Suppressor macrophage treated with lipopolysaccharide for 1 hour (primary cell): ENCODE data around the gene MRPL4.

Experiments
- DNase-seq, 3 donors: peaks; one replicate each; pipeline ENCODE4 v3.0.0-alpha.2; 2020 to 2022

The MRPL4 gene

GRCh38 chr19:10290357-10290875 lies 38.4 kb downstream of the MRPL4 start:
- DNase-seq = peak; percentile 40 to 54 (median 45)

DNA sequence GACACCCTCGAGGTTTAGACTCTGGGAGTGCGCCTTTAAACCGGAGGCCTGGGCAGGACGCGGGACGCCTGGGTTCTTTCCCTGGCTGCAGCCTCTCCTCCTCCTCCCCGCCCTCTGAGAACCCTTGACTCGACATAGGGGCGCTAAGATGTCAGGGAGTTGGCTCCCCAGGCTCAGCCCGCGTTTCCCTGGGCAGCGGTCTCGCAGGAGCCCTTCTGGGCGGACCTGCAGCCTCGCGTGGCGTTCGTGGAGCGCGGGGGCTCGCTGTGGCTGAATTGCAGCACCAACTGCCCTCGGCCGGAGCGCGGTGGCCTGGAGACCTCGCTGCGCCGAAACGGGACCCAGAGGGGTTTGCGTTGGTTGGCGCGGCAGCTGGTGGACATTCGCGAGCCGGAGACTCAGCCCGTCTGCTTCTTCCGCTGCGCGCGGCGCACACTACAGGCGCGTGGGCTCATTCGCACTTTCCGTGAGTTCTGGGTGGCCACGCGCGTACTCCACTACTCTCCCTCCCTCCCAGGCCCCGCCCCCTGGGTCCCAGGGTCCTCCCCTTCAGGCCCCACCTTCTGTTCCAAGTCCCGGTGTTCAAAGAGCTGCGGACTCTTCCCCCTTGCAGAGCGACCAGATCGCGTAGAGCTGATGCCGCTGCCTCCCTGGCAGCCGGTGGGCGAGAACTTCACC lies 39.0 kb downstream of the MRPL4 start:
- peak; percentile 75 to 89 (median 86) for DNase-seq

DNA sequence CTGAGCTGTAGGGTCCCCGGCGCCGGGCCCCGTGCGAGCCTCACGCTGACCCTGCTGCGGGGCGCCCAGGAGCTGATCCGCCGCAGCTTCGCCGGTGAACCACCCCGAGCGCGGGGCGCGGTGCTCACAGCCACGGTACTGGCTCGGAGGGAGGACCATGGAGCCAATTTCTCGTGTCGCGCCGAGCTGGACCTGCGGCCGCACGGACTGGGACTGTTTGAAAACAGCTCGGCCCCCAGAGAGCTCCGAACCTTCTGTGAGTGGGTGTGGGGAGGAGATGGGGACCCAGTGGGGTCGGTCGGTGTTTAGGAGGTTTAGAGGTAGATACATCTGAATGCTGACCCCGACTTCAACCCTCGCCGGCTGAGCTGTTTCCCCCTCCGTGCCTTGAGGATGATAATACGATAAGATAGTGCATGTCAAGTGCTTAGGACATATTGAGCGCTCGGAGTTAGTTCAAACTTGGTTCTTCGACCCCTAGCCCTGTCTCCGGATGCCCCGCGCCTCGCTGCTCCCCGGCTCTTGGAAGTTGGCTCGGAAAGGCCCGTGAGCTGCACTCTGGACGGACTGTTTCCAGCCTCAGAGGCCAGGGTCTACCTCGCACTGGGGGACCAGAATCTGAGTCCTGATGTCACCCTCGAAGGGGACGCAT lies 39.7 kb downstream of the MRPL4 start:
- DNase-seq = no peak

- peak; percentile 93 to 98 (median 97) for DNase-seq
Measured at GRCh38 chr19:10292206-10292788, 40.3 kb downstream of the MRPL4 start.

DNA sequence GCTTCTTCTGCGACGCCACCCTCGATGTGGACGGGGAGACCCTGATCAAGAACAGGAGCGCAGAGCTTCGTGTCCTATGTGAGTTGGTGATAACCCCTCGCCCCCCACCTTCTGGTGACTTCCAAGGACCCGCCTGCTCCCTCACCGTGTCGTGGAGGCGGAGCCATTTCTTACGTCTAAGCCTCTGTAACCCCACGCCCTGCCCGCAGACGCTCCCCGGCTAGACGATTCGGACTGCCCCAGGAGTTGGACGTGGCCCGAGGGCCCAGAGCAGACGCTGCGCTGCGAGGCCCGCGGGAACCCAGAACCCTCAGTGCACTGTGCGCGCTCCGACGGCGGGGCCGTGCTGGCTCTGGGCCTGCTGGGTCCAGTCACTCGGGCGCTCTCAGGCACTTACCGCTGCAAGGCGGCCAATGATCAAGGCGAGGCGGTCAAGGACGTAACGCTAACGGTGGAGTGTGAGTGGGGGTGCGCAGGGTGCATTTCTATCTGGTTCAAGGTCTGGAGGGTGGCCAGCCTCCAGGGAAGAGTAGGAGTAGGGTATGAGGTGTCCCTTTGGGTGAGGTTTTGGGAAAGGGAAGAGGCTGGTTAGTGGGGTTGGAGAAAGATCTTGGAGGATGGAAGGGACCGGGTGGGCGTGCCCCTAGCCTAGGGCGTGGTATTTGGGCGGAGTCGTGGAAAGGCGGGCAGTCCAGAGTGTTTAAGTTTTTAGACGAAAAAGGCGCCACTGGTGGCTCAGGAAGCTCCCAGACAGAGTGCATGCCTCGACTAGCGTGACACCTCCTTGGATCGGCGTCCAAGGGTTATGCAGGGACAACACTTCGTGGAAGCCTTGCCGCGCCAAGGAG lies 41.0 kb downstream of the MRPL4 start:
- peak; percentile 37 to 57 (median 44) for DNase-seq

DNA sequence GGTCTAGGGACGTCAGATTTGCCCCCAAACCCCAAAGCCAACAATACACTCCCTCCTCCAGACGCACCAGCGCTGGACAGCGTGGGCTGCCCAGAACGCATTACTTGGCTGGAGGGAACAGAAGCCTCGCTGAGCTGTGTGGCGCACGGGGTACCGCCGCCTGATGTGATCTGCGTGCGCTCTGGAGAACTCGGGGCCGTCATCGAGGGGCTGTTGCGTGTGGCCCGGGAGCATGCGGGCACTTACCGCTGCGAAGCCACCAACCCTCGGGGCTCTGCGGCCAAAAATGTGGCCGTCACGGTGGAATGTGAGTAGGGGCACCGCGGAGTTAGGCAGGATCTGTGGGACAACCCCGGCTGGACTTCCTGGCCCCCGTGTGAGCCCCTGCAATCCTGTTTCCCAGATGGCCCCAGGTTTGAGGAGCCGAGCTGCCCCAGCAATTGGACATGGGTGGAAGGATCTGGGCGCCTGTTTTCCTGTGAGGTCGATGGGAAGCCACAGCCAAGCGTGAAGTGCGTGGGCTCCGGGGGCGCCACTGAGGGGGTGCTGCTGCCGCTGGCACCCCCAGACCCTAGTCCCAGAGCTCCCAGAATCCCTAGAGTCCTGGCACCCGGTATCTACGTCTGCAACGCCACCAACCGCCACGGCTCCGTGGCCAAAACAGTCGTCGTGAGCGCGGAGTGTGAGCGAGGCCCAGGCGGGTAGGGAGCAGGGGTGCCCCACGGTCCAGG lies 41.8 kb downstream of the MRPL4 start:
- peak in 1 of 3 donors; percentile 17 for DNase-seq

DNA sequence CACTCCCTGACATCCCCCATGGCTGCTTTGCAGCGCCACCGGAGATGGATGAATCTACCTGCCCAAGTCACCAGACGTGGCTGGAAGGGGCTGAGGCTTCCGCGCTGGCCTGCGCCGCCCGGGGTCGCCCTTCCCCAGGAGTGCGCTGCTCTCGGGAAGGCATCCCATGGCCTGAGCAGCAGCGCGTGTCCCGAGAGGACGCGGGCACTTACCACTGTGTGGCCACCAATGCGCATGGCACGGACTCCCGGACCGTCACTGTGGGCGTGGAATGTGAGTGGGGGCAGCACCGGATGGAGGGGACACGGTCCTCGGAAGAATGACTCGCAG lies 42.3 kb downstream of the MRPL4 start:
- DNase-seq = peak; percentile 44 to 61 (median 61)

GRCh38 chr19:10295305-10295846 lies 43.4 kb downstream of the MRPL4 start:
- peak; percentile 44 to 81 (median 53) for DNase-seq

GRCh38 chr19:10295847-10296591 lies 44.0 kb downstream of the MRPL4 start:
- DNase-seq = no peak

GRCh38 chr19:10299545-10300458 lies 47.8 kb downstream of the MRPL4 start:
- DNase-seq = peak; percentile 58 to 63 (median 62)

GRCh38 chr19:10305139-10305806 lies 53.3 kb downstream of the MRPL4 start:
- DNase-seq = peak; percentile 87 to 94 (median 90)

DNA sequence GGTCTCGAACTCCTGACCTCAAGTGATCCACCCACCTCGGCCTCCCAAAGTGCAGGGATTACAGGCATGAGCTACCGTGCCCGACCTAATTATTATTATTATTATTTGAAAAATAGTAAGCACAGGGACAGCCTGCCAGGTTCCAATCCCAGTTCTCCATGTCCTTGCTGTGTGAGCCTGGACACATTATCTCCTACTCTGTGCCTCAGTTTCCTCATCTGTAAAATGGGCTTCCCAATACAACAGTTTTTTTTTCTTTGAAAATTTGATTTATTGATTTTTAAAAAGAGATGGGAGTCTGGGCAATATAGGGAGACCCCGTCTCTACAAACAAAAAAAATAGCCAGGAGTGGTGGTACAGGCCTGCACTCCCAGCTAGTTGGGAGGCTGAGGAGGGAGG lies 54.3 kb downstream of the MRPL4 start:
- DNase-seq = no peak

- DNase-seq = no peak
Measured at GRCh38 chr19:10309423-10309822, 57.4 kb downstream of the MRPL4 start, which contains the start of gene ZGLP1. TSS of gene ZGLP1 (minus strand) at chr19:10309815.
